ENCODE data around the gene TPPP.
A peak's percentile ranks its signal among the peaks of the same experiment; 100 is the strongest.
"Not testable (repeated sequence)": the region's sequence is repeated elsewhere in the genome, so short reads cannot be mapped to it uniquely, and the experiment has no call there.

Gene TPPP

DNA sequence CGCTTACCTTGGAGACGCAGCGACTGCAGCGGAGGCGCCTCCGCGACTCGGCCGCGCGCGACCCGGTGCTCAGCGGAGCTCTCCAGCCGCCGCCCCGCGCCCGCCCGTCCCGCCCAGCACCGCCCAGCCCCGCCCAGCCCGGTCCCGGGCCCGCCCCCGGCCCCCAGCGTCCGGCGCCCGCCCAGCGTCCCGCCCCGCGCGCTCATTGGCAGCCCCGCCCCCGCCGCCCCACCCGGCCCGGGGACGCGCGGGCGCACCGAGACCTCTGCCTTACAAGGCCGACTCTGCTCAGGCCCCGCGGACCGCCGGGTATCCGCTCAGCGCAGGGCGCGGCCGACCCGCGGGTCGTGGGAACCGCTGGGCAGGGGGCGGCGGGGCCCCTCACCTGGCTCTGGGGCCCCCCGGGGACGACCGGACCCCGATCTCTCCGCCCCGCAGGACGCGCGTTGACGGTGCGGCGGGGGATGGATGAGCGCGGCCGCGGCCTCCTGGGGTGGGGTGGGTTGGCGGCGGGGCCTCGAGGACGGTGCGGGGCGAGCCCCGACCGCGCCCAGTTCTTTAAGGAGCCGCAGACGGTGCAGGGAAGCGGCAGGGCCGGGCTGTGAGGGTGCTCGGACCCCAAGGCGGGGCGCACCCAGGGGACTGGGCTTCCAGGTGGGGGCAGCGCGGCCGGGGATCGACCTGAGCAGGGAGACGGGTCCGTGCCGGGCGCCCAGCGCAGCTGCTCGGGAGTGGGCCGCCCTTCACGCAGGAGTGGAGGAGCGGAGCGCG lies at the start of gene TPPP:
TSS of gene TPPP (minus strand) at position 82 of the 771 bp plus-strand sequence. CDS start 15,292 bp downstream, outside the sequence.
- DNase-seq, result not testable (repeated sequence)

GRCh38 chr5:742276-742675 lies 49.1 kb upstream of the TPPP start:
- not testable (repeated sequence) for DNase-seq

DNA sequence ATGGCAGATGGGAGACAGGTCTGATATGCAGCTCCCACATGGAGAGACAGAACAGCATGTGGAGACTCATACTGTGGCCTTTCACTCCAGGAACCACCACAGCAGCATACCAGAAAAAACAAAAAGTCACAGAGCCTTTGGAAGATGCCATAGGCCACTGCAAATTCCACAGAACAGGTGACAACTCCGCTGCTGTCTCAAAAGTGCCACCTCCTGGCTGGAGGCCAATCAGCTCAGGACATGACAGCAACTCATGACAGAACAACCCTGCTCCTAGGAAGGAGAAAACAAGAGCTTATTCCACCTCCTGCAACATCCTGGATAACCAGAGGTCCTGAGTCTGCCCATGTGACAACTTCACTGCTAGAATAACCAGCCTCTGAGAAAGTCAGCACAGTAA lies 41.0 kb upstream of the TPPP start:
- DNase-seq, result not testable (repeated sequence)

DNA sequence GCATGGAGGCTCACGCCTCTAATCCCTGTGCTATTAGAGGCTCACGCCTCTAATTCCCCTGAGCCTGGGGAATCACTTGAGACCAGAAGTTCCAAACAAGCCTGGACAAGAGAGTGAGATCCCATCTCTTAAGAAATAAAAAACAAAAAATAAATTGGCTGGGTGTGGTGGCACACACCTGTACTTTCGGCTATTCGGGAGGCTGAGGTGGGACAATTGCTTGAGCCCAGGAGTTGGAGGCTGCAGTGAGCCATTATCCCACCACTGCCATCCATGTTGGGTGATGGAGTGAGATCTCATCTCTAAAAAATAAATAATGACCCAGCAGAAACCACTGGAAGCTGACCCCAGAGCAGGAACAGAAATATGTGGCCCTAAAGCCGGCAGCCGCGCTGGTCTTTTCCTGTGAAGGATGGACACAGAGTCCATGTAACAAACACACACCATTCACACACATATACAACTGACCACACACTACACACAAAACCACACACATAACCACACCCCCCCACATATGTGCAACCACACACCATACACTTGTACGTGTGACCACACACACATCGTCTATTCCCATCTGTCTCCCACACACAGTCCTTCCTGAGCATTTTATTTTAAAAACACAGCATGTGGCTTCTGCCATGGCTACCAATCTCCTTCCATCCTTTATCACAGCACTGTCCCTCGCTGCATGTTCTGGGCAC lies 39.8 kb upstream of the TPPP start:
- DNase-seq, result not testable (repeated sequence)

GRCh38 chr5:729225-729624 lies 36.1 kb upstream of the TPPP start:
- not testable (repeated sequence) for DNase-seq

- DNase-seq, result not testable (repeated sequence)
These were observed 33.9 kb upstream of the TPPP start for GRCh38 chr5:727087-727486.

DNA sequence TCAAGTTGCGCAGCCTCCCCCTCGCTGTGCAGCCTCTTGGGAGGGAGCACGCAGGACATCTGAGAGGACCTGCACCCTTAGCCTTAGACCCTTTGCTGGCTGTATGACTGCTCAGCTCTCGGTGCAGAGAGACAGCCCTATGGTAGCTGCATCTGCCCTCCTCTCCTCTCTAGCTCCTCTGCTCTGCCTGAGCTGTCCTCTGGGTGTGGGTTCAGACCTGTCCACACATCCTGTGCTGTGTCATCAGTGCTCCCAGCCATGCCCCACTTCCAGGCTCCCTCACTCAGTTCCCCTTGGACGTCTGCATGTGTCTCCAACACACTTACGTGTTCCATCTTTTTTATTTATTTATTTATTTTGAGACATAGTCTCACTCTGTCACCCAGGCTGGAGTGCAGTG lies 30.7 kb upstream of the TPPP start:
- not testable (repeated sequence) for DNase-seq

- DNase-seq, result not testable (repeated sequence)
These were observed 30.2 kb upstream of the TPPP start for GRCh38 chr5:723309-723708.

GRCh38 chr5:719379-719778 lies 26.2 kb upstream of the TPPP start:
- not testable (repeated sequence) for DNase-seq

- DNase-seq, result no peak
These were observed 24.0 kb upstream of the TPPP start for GRCh38 chr5:717143-717542.

- not testable (repeated sequence) for DNase-seq
These were observed 23.6 kb upstream of the TPPP start for GRCh38 chr5:716740-717139.

- not testable (repeated sequence) for DNase-seq
These were observed 22.5 kb upstream of the TPPP start for GRCh38 chr5:715636-716035.

DNA sequence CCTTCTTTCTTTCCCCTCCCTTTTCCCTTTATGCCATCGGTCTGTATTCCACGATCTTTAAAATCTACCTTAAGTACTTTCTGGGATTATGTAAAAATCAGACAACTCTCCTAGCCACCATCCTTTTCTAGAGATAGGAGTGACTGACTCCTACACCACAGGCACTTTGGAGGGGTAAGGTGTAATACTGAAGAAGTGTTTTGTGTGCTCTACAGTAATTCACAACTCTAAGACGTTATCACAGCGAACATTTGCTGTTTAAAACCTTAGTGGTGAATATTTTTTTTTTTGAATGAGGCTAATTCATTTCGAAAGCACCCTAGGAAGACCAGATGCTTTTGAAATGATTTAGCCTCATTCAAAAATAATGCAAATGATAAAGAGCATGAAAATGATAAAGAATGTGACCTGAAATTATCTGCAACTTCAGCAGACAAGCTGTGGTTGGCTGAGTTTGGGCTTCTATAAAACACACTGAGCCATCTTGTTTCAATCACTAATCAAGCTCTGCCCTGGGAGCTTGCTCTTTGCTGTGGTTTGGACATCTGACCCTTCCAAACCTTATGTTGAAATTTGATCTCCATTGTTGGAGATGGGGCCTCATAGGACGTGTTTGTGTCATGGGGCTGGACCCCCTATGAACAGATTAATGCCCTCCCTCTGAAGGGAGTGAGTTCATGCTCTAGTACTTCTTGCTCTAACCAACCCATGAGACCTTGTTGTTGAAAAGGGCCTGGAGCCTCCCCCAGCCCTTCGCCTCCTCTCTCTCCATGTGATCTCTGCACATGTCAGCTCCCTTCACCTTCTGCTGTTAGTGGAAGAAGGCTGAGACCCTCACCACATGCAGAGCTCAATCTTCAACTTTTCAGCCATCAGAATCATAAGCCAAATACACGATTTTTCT lies 21.3 kb upstream of the TPPP start:
- not testable (repeated sequence) for DNase-seq

GRCh38 chr5:713686-714085 lies 20.5 kb upstream of the TPPP start:
- not testable (repeated sequence) for DNase-seq

GRCh38 chr5:708848-709517 lies 15.8 kb upstream of the TPPP start:
- DNase-seq, result not testable (repeated sequence)

- not testable (repeated sequence) for DNase-seq
These were observed 15.2 kb upstream of the TPPP start for GRCh38 chr5:708374-708773.

- DNase-seq, result peak; percentile 49 to 56
These were observed 13.0 kb upstream of the TPPP start for GRCh38 chr5:706127-706526.

DNA sequence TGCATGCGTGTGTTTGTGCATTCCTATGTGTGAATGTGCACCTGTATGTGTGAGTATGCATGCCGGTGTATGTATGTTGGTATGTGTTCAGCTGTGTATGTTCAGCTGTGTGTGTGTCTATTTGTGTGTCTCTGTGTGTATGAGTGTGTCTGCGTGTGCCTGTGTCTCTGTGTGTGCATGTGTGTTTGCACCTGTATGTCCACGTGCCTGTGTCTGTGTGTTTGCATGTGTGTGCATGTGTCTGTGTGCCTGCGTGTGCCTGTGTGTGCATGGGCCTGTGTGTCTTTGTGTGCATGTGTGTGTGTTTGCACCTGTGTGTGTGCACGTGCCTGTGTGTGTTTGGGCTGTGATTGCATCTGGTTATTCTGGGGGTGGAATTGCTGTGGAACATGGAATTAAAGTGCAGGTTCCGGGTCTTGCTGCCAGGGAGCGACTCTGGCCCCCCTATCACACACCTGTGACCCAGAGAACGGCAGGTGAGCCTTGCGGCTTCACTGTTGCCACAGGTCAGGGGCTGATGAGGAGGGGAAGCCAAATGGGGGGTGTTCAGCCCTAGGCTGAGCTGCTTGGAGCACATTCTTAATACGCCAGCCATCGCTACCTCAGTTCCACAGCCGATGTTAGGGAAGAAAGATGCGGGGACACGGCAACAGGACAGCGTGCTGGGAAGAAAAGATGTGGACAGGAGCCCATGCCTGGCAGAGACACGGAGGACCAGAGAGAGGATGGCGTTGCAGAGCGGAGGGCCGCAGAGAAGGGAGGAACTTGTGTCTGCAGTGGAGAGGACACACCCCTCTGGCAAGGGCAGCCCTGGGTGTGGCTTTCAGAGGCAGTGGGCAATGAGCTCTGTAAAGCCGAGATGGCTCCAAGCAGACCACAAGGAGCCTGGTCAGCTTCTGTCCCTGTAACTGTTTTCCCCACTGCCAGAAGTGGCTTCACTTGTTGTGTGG lies 3.9 kb upstream of the TPPP start:
- not testable (repeated sequence) for DNase-seq

DNA sequence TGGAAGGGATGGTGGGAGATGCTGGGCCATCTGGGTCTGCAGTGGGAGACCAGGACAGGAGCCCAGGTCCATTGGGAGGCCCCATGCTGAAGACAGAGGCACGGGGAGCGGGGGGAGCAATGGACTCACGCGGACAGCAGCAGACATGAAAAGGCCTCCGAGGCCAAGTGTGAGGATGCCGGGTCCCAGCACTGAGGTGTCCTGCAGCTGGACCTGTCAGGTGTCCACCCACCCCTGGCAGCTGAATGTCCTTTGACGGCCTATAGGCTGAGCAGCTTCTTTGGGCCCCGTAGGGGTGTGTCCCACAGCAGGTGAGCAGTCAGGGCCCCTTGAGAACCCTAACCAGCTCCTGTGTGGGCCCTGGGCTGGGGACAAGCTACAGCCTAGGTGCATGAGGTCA lies 3.0 kb upstream of the TPPP start:
- DNase-seq, result not testable (repeated sequence)

GRCh38 chr5:695475-695874 lies 2.3 kb upstream of the TPPP start:
- not testable (repeated sequence) for DNase-seq

DNA sequence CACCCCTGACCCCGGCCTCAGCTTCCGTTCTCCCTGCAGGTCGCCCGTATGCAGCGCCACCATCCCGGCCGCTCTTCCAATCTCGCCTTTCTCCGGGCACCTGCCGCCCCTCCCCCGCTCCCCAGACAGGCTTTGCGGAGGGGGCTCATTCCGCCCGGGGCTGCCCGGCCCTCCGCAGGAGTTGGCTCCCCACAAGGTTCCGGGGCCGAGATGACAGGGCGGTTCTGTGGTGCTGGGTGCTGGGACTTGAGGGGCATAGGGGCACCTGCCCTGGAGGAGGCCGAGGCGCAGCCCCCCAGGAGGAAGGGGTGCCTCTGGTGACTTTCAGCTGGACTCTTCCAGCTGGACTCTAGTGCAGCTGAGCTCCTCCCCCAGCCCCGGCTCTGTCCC lies 885 bp upstream of the TPPP start:
- DNase-seq, result not testable (repeated sequence)
